Colonic mucosa (tissue), 4 donors: Measurements from ENCODE around the gene PLEKHM3. TPM values are rescaled to one million over a fixed set of nuclear protein-coding genes. Genes with fewer than 3 reads are reported as not detected.

Experiments
- DNase-seq: peaks from one replicate; pipeline ENCODE4 v3.0.0-alpha.2; 2020
- H3K27ac ChIP-seq: fragments of 200-600 bp; one replicate; pipeline ENCODE4 v1.8.0; 2021
- H3K27me3 ChIP-seq: fragments of 200-600 bp; one replicate; pipeline ENCODE4 v1.8.0; 2021
- H3K36me3 ChIP-seq: fragments of 200-600 bp; one replicate; pipeline ENCODE4 v1.8.0; 2021
- H3K4me1 ChIP-seq: fragments of 200-600 bp; one replicate; pipeline ENCODE4 v1.8.0; 2021; ENCODE audit warnings: mild to moderate bottlenecking
- H3K4me3 ChIP-seq: fragments of 200-600 bp; one replicate; pipeline ENCODE4 v1.8.0; 2021
- H3K9ac ChIP-seq, 2 donors: one replicate each; pipeline ENCODE4 v1.7.0; 2013; ENCODE audit warnings: control low read depth in 2 of 2, low read depth in 2 of 2, low read length in 2 of 2
- H3K9me3 ChIP-seq: fragments of 200-600 bp; one replicate; pipeline ENCODE4 v1.8.0; 2021
- CTCF ChIP-seq: fragments of 200-600 bp; IDR thresholded peaks from one replicate; pipeline ENCODE4 v1.8.0; 2022; ENCODE audit warnings: antibody characterized with exemption, mild to moderate bottlenecking
- intact Hi-C: fragments of 100-400 bp; cut with DNase I; formaldehyde crosslinking; loops from one replicate; pipeline ENCODE4 v1.14.1; 2022
- total RNA-seq, 2 donors: library from RNA; stranded (reverse); fragmentation: NEBNext Ultra II Directional in 1 of 2; extraction: Animal tissue kit (Norgen Biotek cat#: 25700) in 1 of 2; gene quantifications; one replicate each; pipeline ENCODE4 v1.2.1, GENCODE V29; 2021
- donor health status: healthy.
- donor health status: DM: no; HTN: no; CAD: no.
- donor health status: DM: no; HTN: no; CAD: no.

PLEKHM3 gene
- total RNA-seq, 2 donors from 2014 or later = 5.7 to 8.3 TPM

GRCh38 chr2:207928079-207928478 is 97.2 kb downstream of the PLEKHM3 start:
- H3K36me3 ChIP-seq = no peaks in the 10 kb centered on the region
- intact Hi-C loops = no loop called here
- no peak overlapping the region for H3K4me3 ChIP-seq
- no peak overlapping the region for H3K9ac ChIP-seq
- peak; percentile 41 for DNase-seq
- H3K27ac ChIP-seq = no peak overlapping the region
- no peaks in the 10 kb centered on the region for H3K27me3 ChIP-seq
- no peaks in the 10 kb centered on the region for H3K4me1 ChIP-seq
- no peak for TF ChIP-seq CTCF
- no peaks in the 10 kb centered on the region for H3K9me3 ChIP-seq

GRCh38 chr2:207926989-207927300 is 98.4 kb downstream of the PLEKHM3 start:
- no peak for DNase-seq
- Histone ChIP-seq H3K9ac (no peak overlapping the region), H3K27ac (peak overlapping the region; percentile 35), H3K36me3 (no peaks in the 10 kb centered on the region), H3K4me3 (no peak overlapping the region), H3K27me3 (no peaks in the 10 kb centered on the region), H3K4me1 (no peaks in the 10 kb centered on the region), H3K9me3 (no peaks in the 10 kb centered on the region)
- TF ChIP-seq CTCF = no peak
- intact Hi-C loops = no loop called here

GRCh38 chr2:207926133-207926988 is 99.0 kb downstream of the PLEKHM3 start:
- intact Hi-C loops = no loop called here
- H3K27me3 ChIP-seq = no peaks in the 10 kb centered on the region
- peak overlapping the region; percentile 35 for H3K27ac ChIP-seq
- H3K4me3 ChIP-seq = no peak overlapping the region
- H3K36me3 ChIP-seq = no peaks in the 10 kb centered on the region
- H3K9ac ChIP-seq = no peak overlapping the region
- no peaks in the 10 kb centered on the region for H3K4me1 ChIP-seq
- no peaks in the 10 kb centered on the region for H3K9me3 ChIP-seq
- no peak for TF ChIP-seq CTCF
- no peak for DNase-seq

GRCh38 chr2:207925601-207926000 is 99.7 kb downstream of the PLEKHM3 start:
- no peak overlapping the region for H3K4me3 ChIP-seq
- intact Hi-C loops = no loop called here
- no peak for DNase-seq
- no peaks in the 10 kb centered on the region for H3K27me3 ChIP-seq
- H3K4me1 ChIP-seq = no peaks in the 10 kb centered on the region
- no peaks in the 10 kb centered on the region for H3K9me3 ChIP-seq
- H3K27ac ChIP-seq = peak overlapping the region; percentile 35
- TF ChIP-seq CTCF = no peak
- no peaks in the 10 kb centered on the region for H3K36me3 ChIP-seq
- H3K9ac ChIP-seq = no peak overlapping the region

GRCh38 chr2:207921606-207922005 is 103.7 kb downstream of the PLEKHM3 start:
- H3K4me3 ChIP-seq = no peak overlapping the region
- no peaks in the 10 kb centered on the region for H3K27me3 ChIP-seq
- DNase-seq = no peak
- no peaks in the 10 kb centered on the region for H3K36me3 ChIP-seq
- TF ChIP-seq CTCF = no peak
- intact Hi-C loops = no loop called here
- H3K9ac ChIP-seq = no peak overlapping the region
- no peaks in the 10 kb centered on the region for H3K4me1 ChIP-seq
- H3K27ac ChIP-seq = no peak overlapping the region
- no peaks in the 10 kb centered on the region for H3K9me3 ChIP-seq
